Neuronal stem cell (in vitro differentiated cells): Measurements from ENCODE around the gene RANBP6. TPM values are rescaled to one million over a fixed set of nuclear protein-coding genes. Genes with fewer than 3 reads are reported as not detected.

Experiments used
- DNase-seq: peaks from one replicate; pipeline ENCODE4 v3.0.0-alpha.2; 2013; ENCODE audit warnings: low spot score
- H2AFZ ChIP-seq: one replicate; pipeline ENCODE4 v1.6.1; 2013; ENCODE audit warnings: mild to moderate bottlenecking, low read length, inconsistent platforms
- H2AK5ac ChIP-seq: 2 replicates; pipeline ENCODE4 v1.6.1; 2013; ENCODE audit warnings: low read depth, mild to moderate bottlenecking, inconsistent platforms, low read length, moderate library complexity, mixed read lengths
- H2BK120ac ChIP-seq: 2 replicates; pipeline ENCODE4 v1.6.1; 2013; ENCODE audit warnings: low read depth, mild to moderate bottlenecking, inconsistent platforms, low read length, moderate library complexity, mixed read lengths
- H2BK12ac ChIP-seq: one replicate; pipeline ENCODE4 v1.6.1; 2013; ENCODE audit warnings: low read length, inconsistent platforms
- H2BK15ac ChIP-seq: 2 replicates; pipeline ENCODE4 v1.6.1; 2013; ENCODE audit warnings: mild to moderate bottlenecking, low read length, inconsistent platforms, mixed read lengths
- H2BK5ac ChIP-seq: one replicate; pipeline ENCODE4 v1.6.1; 2013; ENCODE audit warnings: inconsistent platforms, mild to moderate bottlenecking, low read length, moderate library complexity
- H3K14ac ChIP-seq: one replicate; pipeline ENCODE4 v1.6.1; 2013; ENCODE audit warnings: low read length, inconsistent platforms
- H3K18ac ChIP-seq: 2 replicates; pipeline ENCODE4 v1.6.1; 2013; ENCODE audit warnings: low read length, inconsistent platforms
- H3K23ac ChIP-seq: 2 replicates; pipeline ENCODE4 v1.6.1; 2013; ENCODE audit warnings: low read depth, mild to moderate bottlenecking, mixed read lengths, low read length, inconsistent platforms; ENCODE audit not compliant: poor library complexity
- H3K27ac ChIP-seq: replicated peaks from 3 replicates; pipeline ENCODE4 v1.5.1; 2013; ENCODE audit warnings: low read length, inconsistent platforms
- H3K27me3 ChIP-seq, 3 experiments: 2 replicates each; pipeline ENCODE4 v1.6.1; 2013; ENCODE audit warnings: low read length in 3 of 3, mild to moderate bottlenecking in 2 of 3, inconsistent platforms in 1 of 3, low read depth in 1 of 3, mixed read lengths in 1 of 3, moderate library complexity in 1 of 3; ENCODE audit not compliant: control insufficient read depth in 3 of 3, insufficient read depth in 3 of 3
- H3K36me3 ChIP-seq, 2 donors: replicated peaks in 1 of 2; 2 replicates each; pipeline ENCODE4 v1.6.1; 2013; ENCODE audit warnings: low read length in 2 of 2; ENCODE audit not compliant: control insufficient read depth in 2 of 2, insufficient read depth in 2 of 2
- H3K4ac ChIP-seq: 2 replicates; pipeline ENCODE4 v1.6.1; 2013; ENCODE audit warnings: inconsistent platforms, mild to moderate bottlenecking, low read length, moderate library complexity
- H3K4me1 ChIP-seq, 2 donors: 1 replicate in 1 of 2; 2 replicates in 1 of 2; pipeline ENCODE4 v1.6.1; 2013; ENCODE audit warnings: low read length in 2 of 2, low read depth in 1 of 2; ENCODE audit not compliant: control insufficient read depth in 2 of 2, insufficient read depth in 1 of 2
- H3K4me2 ChIP-seq: one replicate; pipeline ENCODE4 v1.6.1; 2013; ENCODE audit warnings: mild to moderate bottlenecking, low read length, inconsistent platforms; ENCODE audit not compliant: insufficient read depth, poor library complexity, severe bottlenecking
- H3K4me3 ChIP-seq, 2 donors: 2 replicates each; pipeline ENCODE4 v1.5.1; 2013; ENCODE audit warnings: low read length in 2 of 2, mild to moderate bottlenecking in 2 of 2, inconsistent platforms in 1 of 2, moderate library complexity in 1 of 2
- H3K79me1 ChIP-seq: one replicate; pipeline ENCODE4 v1.6.1; 2013; ENCODE audit warnings: low read depth, mild to moderate bottlenecking, inconsistent platforms, low read length, moderate library complexity
- H3K9ac ChIP-seq: one replicate; pipeline ENCODE4 v1.6.1; 2013; ENCODE audit warnings: mild to moderate bottlenecking, low read depth, low read length, inconsistent platforms; ENCODE audit not compliant: poor library complexity
- H3K9me3 ChIP-seq, 2 donors: replicated peaks in 1 of 2; 2 replicates each; pipeline versions ENCODE3 to v1.6.1; 2013; ENCODE audit warnings: low read length in 2 of 2, mild to moderate bottlenecking in 2 of 2, inconsistent platforms in 1 of 2, low read depth in 1 of 2, mixed read lengths in 1 of 2, moderate library complexity in 1 of 2; ENCODE audit not compliant: control insufficient read depth in 2 of 2, insufficient read depth in 1 of 2
- H4K8ac ChIP-seq: one replicate; pipeline ENCODE4 v1.6.1; 2013; ENCODE audit warnings: low read depth, mild to moderate bottlenecking, inconsistent platforms, low read length, moderate library complexity
- H4K91ac ChIP-seq: one replicate; pipeline ENCODE4 v1.6.1; 2013; ENCODE audit warnings: low read length, low read depth, mild to moderate bottlenecking, inconsistent platforms; ENCODE audit not compliant: poor library complexity
- WGBS, 2 donors: extraction: QIAGEN DNeasy Blood & Tissue Kit; methylation state at CpG; one replicate each; pipeline ENCODE4 v1.1.7; 2013; ENCODE audit warnings: missing lambda C conversion rate in 2 of 2, mixed read lengths in 1 of 2; ENCODE audit not compliant: insufficient read length in 2 of 2, insufficient replicate concordance in 1 of 2; ENCODE audit errors: extremely low coverage in 2 of 2; 5-methylcytosine and 5-hydroxymethylcytosine counted together
- small RNA-seq: library from polyadenylated mRNA; stranded (forward); fragments of <200 nt; extraction: miRNeasy Mini kit (QIAGEN cat#:217004); gene quantifications from one replicate; pipeline ENCODE3, GENCODE V24; 2013; ENCODE audit not compliant: insufficient read depth

RANBP6 gene

DNA sequence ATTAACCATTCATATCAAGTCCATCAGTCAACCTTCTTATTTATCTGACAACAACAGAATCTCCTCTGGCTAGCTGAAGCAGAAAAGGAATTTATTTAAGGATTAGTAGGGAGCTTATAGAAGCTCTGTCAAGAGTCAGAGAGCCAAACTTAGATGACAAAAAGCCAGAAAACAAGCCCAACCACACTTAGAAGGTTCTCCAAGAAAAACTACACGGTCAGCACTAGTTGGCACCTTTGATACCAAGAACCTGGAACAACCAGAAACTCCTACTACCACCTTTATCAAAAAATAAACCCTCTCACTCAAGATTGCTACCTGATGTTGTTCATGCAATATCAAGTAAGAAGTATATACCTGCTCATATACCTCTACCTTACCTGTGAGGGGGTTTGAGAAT lies 36.9 kb downstream of the RANBP6 start:
- no CpG with 5 or more reads among the region's 1 CpG for WGBS, 2 donors
- no peak overlapping the region for H3K4me3 ChIP-seq

DNA sequence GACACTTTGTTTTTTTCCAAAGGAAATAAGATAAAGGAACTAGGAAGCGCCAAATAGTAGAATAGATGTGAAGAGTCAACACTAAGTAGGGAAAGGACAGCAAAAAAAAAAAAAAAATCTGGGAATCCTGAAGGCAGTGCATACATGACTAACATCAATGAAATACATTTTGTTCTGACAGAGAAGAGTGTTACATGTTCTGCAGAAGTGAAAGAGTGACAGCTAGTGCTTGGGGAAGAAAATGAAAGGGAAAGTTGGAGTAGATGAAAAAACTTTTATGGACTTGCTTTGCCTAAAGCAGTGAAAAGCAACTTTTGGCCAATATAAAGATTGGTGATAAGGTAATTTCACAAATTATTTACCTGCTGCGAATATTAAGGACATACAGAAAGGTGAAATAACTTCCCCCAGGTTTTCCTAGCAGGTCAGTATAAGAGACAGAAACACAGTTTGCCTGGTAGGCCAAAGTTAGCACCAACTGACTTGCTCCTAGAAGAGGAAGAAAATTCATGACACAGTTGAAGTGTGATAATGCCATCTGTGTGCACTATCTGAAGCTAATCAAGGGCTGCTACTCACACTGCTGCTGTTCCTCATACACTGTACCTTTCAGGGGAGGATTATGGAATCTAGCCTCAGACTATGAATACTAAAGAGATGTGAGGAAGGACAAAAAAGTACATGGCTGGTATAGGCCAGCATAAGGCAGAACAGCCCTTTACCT lies 38.6 kb downstream of the RANBP6 start:
- Histone ChIP-seq H4K91ac (no peak overlapping the region), H3K27me3 (no peaks in the 10 kb centered on the region), H3K79me1 (no peaks in the 10 kb centered on the region), H2BK120ac (no peak overlapping the region), H3K23ac (no peak overlapping the region), H4K8ac (no peak overlapping the region), H2BK12ac (no peak overlapping the region), H2BK15ac (no peak overlapping the region), H2BK5ac (no peak overlapping the region), H3K9me3 (no peaks in the 10 kb centered on the region), H3K14ac (no peak overlapping the region), H3K27ac (no peak overlapping the region), H3K36me3 (peaks cover 2 to 4% of the 10 kb centered on the region in 2 donors), H3K4me2 (no peak overlapping the region), H3K18ac (no peak overlapping the region), H2AFZ (no peak overlapping the region), H3K4me3 (no peak overlapping the region), H2AK5ac (no peak overlapping the region), H3K9ac (no peak overlapping the region), H3K4ac (no peak overlapping the region), H3K4me1 (no peaks in the 10 kb centered on the region)
- DNase-seq, result no peak
- no CpG with 5 or more reads among the region's 2 CpGs for WGBS, 2 donors

More for the DNA sequence above, 36.9 kb downstream of the RANBP6 start:
- H2BK12ac ChIP-seq, result no peak overlapping the region
- no peak overlapping the region for H4K8ac ChIP-seq
- no peak overlapping the region for H3K14ac ChIP-seq
- H3K23ac ChIP-seq, result no peak overlapping the region
- no peak overlapping the region for H2AFZ ChIP-seq
- no peak overlapping the region for H3K27ac ChIP-seq
- DNase-seq, result no peak
- H2BK15ac ChIP-seq, result no peak overlapping the region
- no peak overlapping the region for H2BK120ac ChIP-seq
- no peaks in the 10 kb centered on the region for H3K4me1 ChIP-seq
- H3K36me3 ChIP-seq, result peaks cover 0 to 10% of the 10 kb centered on the region in 2 donors
- no peak overlapping the region for H2BK5ac ChIP-seq
- no peak overlapping the region for H3K18ac ChIP-seq
- no peak overlapping the region for H3K4me2 ChIP-seq
- H3K4ac ChIP-seq, result no peak overlapping the region
- no peak overlapping the region for H2AK5ac ChIP-seq
- H3K27me3 ChIP-seq, result no peaks in the 10 kb centered on the region
- H3K79me1 ChIP-seq, result no peaks in the 10 kb centered on the region
- peaks cover 0 to 3% of the 10 kb centered on the region in 2 donors for H3K9me3 ChIP-seq
- no peak overlapping the region for H3K9ac ChIP-seq
- no peak overlapping the region for H4K91ac ChIP-seq

DNA sequence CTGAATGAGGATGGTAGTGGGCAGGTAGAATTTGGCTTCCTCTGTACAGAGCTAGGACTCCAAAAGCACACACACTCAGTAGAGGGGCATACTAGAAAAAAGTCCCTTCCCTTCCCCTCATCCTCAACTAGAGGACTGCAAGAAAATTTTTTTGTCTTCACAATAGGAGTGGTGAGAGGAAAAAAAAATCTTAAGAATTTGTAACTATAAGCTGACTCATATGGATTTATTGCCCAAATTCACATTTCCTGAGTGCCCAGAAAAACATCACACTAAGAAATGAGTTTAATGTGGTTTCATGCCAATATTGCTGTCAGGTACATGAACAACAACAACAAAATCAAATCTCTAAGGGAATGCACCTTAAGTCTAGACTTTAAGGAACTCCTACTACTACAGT lies 43.7 kb downstream of the RANBP6 start:
- Histone ChIP-seq H4K8ac (no peak overlapping the region), H2BK5ac (no peak overlapping the region), H2BK120ac (no peak overlapping the region), H3K27ac (no peak overlapping the region), H3K9me3 (no peaks in the 10 kb centered on the region), H3K4me3 (no peak overlapping the region), H2AFZ (no peak overlapping the region), H3K18ac (no peak overlapping the region), H3K9ac (no peak overlapping the region), H3K4ac (no peak overlapping the region), H2BK12ac (no peak overlapping the region), H3K79me1 (no peaks in the 10 kb centered on the region), H3K4me2 (no peak overlapping the region), H3K14ac (no peak overlapping the region), H4K91ac (no peak overlapping the region), H3K36me3 (peaks cover 4 to 24% of the 10 kb centered on the region in 2 donors), H2BK15ac (no peak overlapping the region), H2AK5ac (no peak overlapping the region), H3K23ac (no peak overlapping the region), H3K27me3 (no peaks in the 10 kb centered on the region), H3K4me1 (no peaks in the 10 kb centered on the region)
- DNase-seq, result no peak

Small RNA genes lying within 50 kb of the gene (small RNA-seq; reads per million reads assigned to genes)
- not detected for gene MIR4665
